ENCODE data around the gene GRK7. TPM values are rescaled to one million over a fixed set of nuclear protein-coding genes. Genes with fewer than 3 reads are reported as not detected.

GRK7 gene
- polyA plus RNA-seq, 2 donors, result 0.01 TPM; not detected in 1

GRCh38 chr3:141773676-141774075, 10.5 kb downstream of the GRK7 start:
- H3K4me3 ChIP-seq (ENCODE audit: low read depth in 1 of 2, low read length in 2 of 2), result no peak overlapping the region
- no peaks in the 10 kb centered on the region for H3K27me3 ChIP-seq (ENCODE audit: control insufficient read depth in 1 of 2, insufficient read depth in 2 of 2, low read length in 2 of 2)
- H3K9me3 ChIP-seq (ENCODE audit: control insufficient read depth in 2 of 2, insufficient read depth in 1 of 2, low read depth in 1 of 2, low read length in 1 of 2), result no peaks in the 10 kb centered on the region
- 94 to 96% methylated on average over 6 of the region's 6 CpGs for WGBS, 2 donors
- no peaks in the 10 kb centered on the region for H3K4me1 ChIP-seq (ENCODE audit: control insufficient read depth in 2 of 2, insufficient read depth in 2 of 2, low read length in 1 of 2)
- no peaks in the 10 kb centered on the region for H3K36me3 ChIP-seq (ENCODE audit: control insufficient read depth in 2 of 2, insufficient read depth in 2 of 2, low read length in 1 of 2)
- H3K27ac ChIP-seq (ENCODE audit: low read depth in 2 of 2, low read length in 1 of 2), result no peak overlapping the region

- H3K27me3 ChIP-seq (ENCODE audit: control insufficient read depth in 1 of 2, insufficient read depth in 2 of 2, low read length in 2 of 2), result no peaks in the 10 kb centered on the region
- H3K36me3 ChIP-seq (ENCODE audit: control insufficient read depth in 2 of 2, insufficient read depth in 2 of 2, low read length in 1 of 2), result no peaks in the 10 kb centered on the region
- H3K9me3 ChIP-seq (ENCODE audit: control insufficient read depth in 2 of 2, insufficient read depth in 1 of 2, low read depth in 1 of 2, low read length in 1 of 2), result no peaks in the 10 kb centered on the region
- WGBS, 2 donors, result 91 to 92% methylated on average over 14 of the region's 14 CpGs
- H3K4me3 ChIP-seq (ENCODE audit: low read depth in 1 of 2, low read length in 2 of 2), result no peak overlapping the region
- no peaks in the 10 kb centered on the region for H3K4me1 ChIP-seq (ENCODE audit: control insufficient read depth in 2 of 2, insufficient read depth in 2 of 2, low read length in 1 of 2)
- no peak overlapping the region for H3K27ac ChIP-seq (ENCODE audit: low read depth in 2 of 2, low read length in 1 of 2)
Observed at GRCh38 chr3:141776376-141776775, 13.2 kb downstream of the GRK7 start.

DNA sequence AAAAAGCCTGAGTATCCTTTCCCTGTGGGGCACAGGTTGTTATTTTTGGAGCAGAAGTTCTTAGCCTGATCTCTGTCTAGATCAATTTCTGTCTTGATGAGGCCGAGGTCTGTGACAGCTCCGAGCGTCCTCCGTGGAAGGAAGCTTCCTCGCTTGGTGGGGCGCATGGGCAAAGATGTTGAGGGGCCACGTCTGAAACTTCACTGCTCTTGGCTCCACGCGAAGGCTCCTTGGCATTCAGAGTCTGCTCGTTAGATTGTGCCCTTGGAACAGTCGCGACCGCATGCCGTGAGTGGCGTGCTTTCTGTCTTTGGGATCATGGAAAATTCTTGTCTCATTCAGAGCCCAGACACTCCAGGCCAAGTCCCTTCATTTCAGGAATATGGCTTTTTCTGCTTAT, 13.7 kb downstream of the GRK7 start:
- H3K4me3 ChIP-seq (ENCODE audit: low read depth in 1 of 2, low read length in 2 of 2), result no peak overlapping the region
- H3K36me3 ChIP-seq (ENCODE audit: control insufficient read depth in 2 of 2, insufficient read depth in 2 of 2, low read length in 1 of 2), result no peaks in the 10 kb centered on the region
- no peaks in the 10 kb centered on the region for H3K27me3 ChIP-seq (ENCODE audit: control insufficient read depth in 1 of 2, insufficient read depth in 2 of 2, low read length in 2 of 2)
- 86 to 91% methylated on average over 15 of the region's 15 CpGs for WGBS, 2 donors
- H3K4me1 ChIP-seq (ENCODE audit: control insufficient read depth in 2 of 2, insufficient read depth in 2 of 2, low read length in 1 of 2), result no peaks in the 10 kb centered on the region
- H3K27ac ChIP-seq (ENCODE audit: low read depth in 2 of 2, low read length in 1 of 2), result no peak overlapping the region
- no peaks in the 10 kb centered on the region for H3K9me3 ChIP-seq (ENCODE audit: control insufficient read depth in 2 of 2, insufficient read depth in 1 of 2, low read depth in 1 of 2, low read length in 1 of 2)

GRCh38 chr3:141777957-141778813, 15.0 kb downstream of the GRK7 start:
- H3K27ac ChIP-seq (ENCODE audit: low read depth in 2 of 2, low read length in 1 of 2), result no peak overlapping the region
- H3K9me3 ChIP-seq (ENCODE audit: control insufficient read depth in 2 of 2, insufficient read depth in 1 of 2, low read depth in 1 of 2, low read length in 1 of 2), result no peaks in the 10 kb centered on the region
- 92 to 93% methylated on average over 42 of the region's 42 CpGs for WGBS, 2 donors
- H3K27me3 ChIP-seq (ENCODE audit: control insufficient read depth in 1 of 2, insufficient read depth in 2 of 2, low read length in 2 of 2), result no peaks in the 10 kb centered on the region
- no peak overlapping the region for H3K4me3 ChIP-seq (ENCODE audit: low read depth in 1 of 2, low read length in 2 of 2)
- H3K4me1 ChIP-seq (ENCODE audit: control insufficient read depth in 2 of 2, insufficient read depth in 2 of 2, low read length in 1 of 2), result no peaks in the 10 kb centered on the region
- no peaks in the 10 kb centered on the region for H3K36me3 ChIP-seq (ENCODE audit: control insufficient read depth in 2 of 2, insufficient read depth in 2 of 2, low read length in 1 of 2)

GRCh38 chr3:141779667-141780066, 16.5 kb downstream of the GRK7 start:
- 97 to 100% methylated on average over 1 of the region's 1 CpG for WGBS, 2 donors
- no peaks in the 10 kb centered on the region for H3K36me3 ChIP-seq (ENCODE audit: control insufficient read depth in 2 of 2, insufficient read depth in 2 of 2, low read length in 1 of 2)

GRCh38 chr3:141782386-141782932, 19.3 kb downstream of the GRK7 start:
- H3K27ac ChIP-seq (ENCODE audit: low read depth in 2 of 2, low read length in 1 of 2), result no peak overlapping the region
- 50 to 63% methylated on average over 4 of the region's 4 CpGs for WGBS, 2 donors
- no peaks in the 10 kb centered on the region for H3K9me3 ChIP-seq (ENCODE audit: control insufficient read depth in 2 of 2, insufficient read depth in 1 of 2, low read depth in 1 of 2, low read length in 1 of 2)
- H3K4me3 ChIP-seq (ENCODE audit: low read depth in 1 of 2, low read length in 2 of 2), result no peak overlapping the region
- no peaks in the 10 kb centered on the region for H3K36me3 ChIP-seq (ENCODE audit: control insufficient read depth in 2 of 2, insufficient read depth in 2 of 2, low read length in 1 of 2)
- H3K27me3 ChIP-seq (ENCODE audit: control insufficient read depth in 1 of 2, insufficient read depth in 2 of 2, low read length in 2 of 2), result no peaks in the 10 kb centered on the region
- no peaks in the 10 kb centered on the region for H3K4me1 ChIP-seq (ENCODE audit: control insufficient read depth in 2 of 2, insufficient read depth in 2 of 2, low read length in 1 of 2)

More at GRCh38 chr3:141779667-141780066, 16.5 kb downstream of the GRK7 start:
- H3K27me3 ChIP-seq (ENCODE audit: control insufficient read depth in 1 of 2, insufficient read depth in 2 of 2, low read length in 2 of 2), result no peaks in the 10 kb centered on the region
- no peak overlapping the region for H3K27ac ChIP-seq (ENCODE audit: low read depth in 2 of 2, low read length in 1 of 2)
- no peak overlapping the region for H3K4me3 ChIP-seq (ENCODE audit: low read depth in 1 of 2, low read length in 2 of 2)
- no peaks in the 10 kb centered on the region for H3K4me1 ChIP-seq (ENCODE audit: control insufficient read depth in 2 of 2, insufficient read depth in 2 of 2, low read length in 1 of 2)
- H3K9me3 ChIP-seq (ENCODE audit: control insufficient read depth in 2 of 2, insufficient read depth in 1 of 2, low read depth in 1 of 2, low read length in 1 of 2), result no peaks in the 10 kb centered on the region

DNA sequence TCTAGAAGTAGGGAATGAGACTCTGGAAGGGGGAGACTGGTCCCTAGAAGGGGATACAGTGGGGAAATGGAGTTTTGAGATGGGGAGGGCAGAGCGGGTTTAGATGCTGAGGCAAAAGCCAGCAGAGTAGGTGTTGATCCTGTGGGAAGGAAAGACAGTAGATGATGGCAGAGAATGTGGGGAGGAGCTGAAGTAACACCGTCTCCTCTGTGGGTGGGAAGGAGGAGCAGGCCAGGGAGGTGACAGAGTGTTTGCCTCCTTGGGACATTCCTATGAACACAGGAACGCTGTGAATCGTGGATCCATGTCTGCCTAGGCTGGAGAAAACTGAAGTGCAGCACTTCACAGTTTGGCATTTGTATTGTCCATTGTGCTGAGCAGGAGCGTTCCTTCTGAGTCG, 20.4 kb downstream of the GRK7 start:
- Histone ChIP-seq H3K9me3 (ENCODE audit: control insufficient read depth in 2 of 2, insufficient read depth in 1 of 2, low read depth in 1 of 2, low read length in 1 of 2) (no peaks in the 10 kb centered on the region), H3K4me3 (ENCODE audit: low read depth in 1 of 2, low read length in 2 of 2) (no peak overlapping the region), H3K27ac (ENCODE audit: low read depth in 2 of 2, low read length in 1 of 2) (no peak overlapping the region), H3K4me1 (ENCODE audit: control insufficient read depth in 2 of 2, insufficient read depth in 2 of 2, low read length in 1 of 2) (no peaks in the 10 kb centered on the region), H3K27me3 (ENCODE audit: control insufficient read depth in 1 of 2, insufficient read depth in 2 of 2, low read length in 2 of 2) (no peaks in the 10 kb centered on the region), H3K36me3 (ENCODE audit: control insufficient read depth in 2 of 2, insufficient read depth in 2 of 2, low read length in 1 of 2) (no peaks in the 10 kb centered on the region)
- WGBS, 2 donors, result 83 to 88% methylated on average over 6 of the region's 6 CpGs

GRCh38 chr3:141784096-141784495, 20.9 kb downstream of the GRK7 start:
- WGBS, 2 donors, result 87 to 92% methylated on average over 8 of the region's 8 CpGs
- H3K9me3 ChIP-seq (ENCODE audit: control insufficient read depth in 2 of 2, insufficient read depth in 1 of 2, low read depth in 1 of 2, low read length in 1 of 2), result no peaks in the 10 kb centered on the region
- H3K27me3 ChIP-seq (ENCODE audit: control insufficient read depth in 1 of 2, insufficient read depth in 2 of 2, low read length in 2 of 2), result no peaks in the 10 kb centered on the region
- no peaks in the 10 kb centered on the region for H3K36me3 ChIP-seq (ENCODE audit: control insufficient read depth in 2 of 2, insufficient read depth in 2 of 2, low read length in 1 of 2)
- H3K27ac ChIP-seq (ENCODE audit: low read depth in 2 of 2, low read length in 1 of 2), result no peak overlapping the region
- H3K4me3 ChIP-seq (ENCODE audit: low read depth in 1 of 2, low read length in 2 of 2), result no peak overlapping the region
- H3K4me1 ChIP-seq (ENCODE audit: control insufficient read depth in 2 of 2, insufficient read depth in 2 of 2, low read length in 1 of 2), result no peaks in the 10 kb centered on the region

DNA sequence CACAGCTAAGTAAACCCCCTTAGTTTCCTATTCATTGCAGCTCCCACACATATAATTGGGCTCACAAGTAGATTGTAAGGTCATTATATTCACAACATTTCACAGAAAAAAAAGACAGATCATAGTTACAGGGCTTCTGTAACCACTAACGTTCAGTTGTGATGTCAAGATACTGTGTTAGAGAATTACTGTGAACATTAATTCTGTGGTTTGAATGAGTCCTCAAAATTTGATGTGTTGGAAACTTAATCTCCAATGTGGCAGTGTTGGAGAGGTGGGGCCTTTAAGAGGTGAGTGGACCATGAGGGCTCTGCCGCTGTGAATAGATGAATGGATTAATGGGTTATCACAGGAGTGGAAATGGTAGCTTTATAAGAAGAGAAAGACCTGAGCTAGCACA, 21.3 kb downstream of the GRK7 start:
- 82 to 83% methylated on average over 2 of the region's 2 CpGs for WGBS, 2 donors
- H3K4me1 ChIP-seq (ENCODE audit: control insufficient read depth in 2 of 2, insufficient read depth in 2 of 2, low read length in 1 of 2), result no peaks in the 10 kb centered on the region

GRCh38 chr3:141788149-141788548, 24.9 kb downstream of the GRK7 start:
- H3K4me3 ChIP-seq (ENCODE audit: low read depth in 1 of 2, low read length in 2 of 2), result no peak overlapping the region
- H3K9me3 ChIP-seq (ENCODE audit: control insufficient read depth in 2 of 2, insufficient read depth in 1 of 2, low read depth in 1 of 2, low read length in 1 of 2), result no peaks in the 10 kb centered on the region
- no peaks in the 10 kb centered on the region for H3K4me1 ChIP-seq (ENCODE audit: control insufficient read depth in 2 of 2, insufficient read depth in 2 of 2, low read length in 1 of 2)
- H3K36me3 ChIP-seq (ENCODE audit: control insufficient read depth in 2 of 2, insufficient read depth in 2 of 2, low read length in 1 of 2), result no peaks in the 10 kb centered on the region
- 87 to 92% methylated on average over 4 of the region's 4 CpGs for WGBS, 2 donors
- H3K27ac ChIP-seq (ENCODE audit: low read depth in 2 of 2, low read length in 1 of 2), result no peak overlapping the region
- H3K27me3 ChIP-seq (ENCODE audit: control insufficient read depth in 1 of 2, insufficient read depth in 2 of 2, low read length in 2 of 2), result no peaks in the 10 kb centered on the region

More for the DNA sequence above, 21.3 kb downstream of the GRK7 start:
- H3K27me3 ChIP-seq (ENCODE audit: control insufficient read depth in 1 of 2, insufficient read depth in 2 of 2, low read length in 2 of 2), result no peaks in the 10 kb centered on the region
- H3K27ac ChIP-seq (ENCODE audit: low read depth in 2 of 2, low read length in 1 of 2), result no peak overlapping the region
- H3K4me3 ChIP-seq (ENCODE audit: low read depth in 1 of 2, low read length in 2 of 2), result no peak overlapping the region
- no peaks in the 10 kb centered on the region for H3K36me3 ChIP-seq (ENCODE audit: control insufficient read depth in 2 of 2, insufficient read depth in 2 of 2, low read length in 1 of 2)
- no peaks in the 10 kb centered on the region for H3K9me3 ChIP-seq (ENCODE audit: control insufficient read depth in 2 of 2, insufficient read depth in 1 of 2, low read depth in 1 of 2, low read length in 1 of 2)
